Measurements from ENCODE around the gene SSUH2. TPM values are rescaled to one million over a fixed set of nuclear protein-coding genes. Genes with fewer than 3 reads are reported as not detected.

Gene SSUH2
- total RNA-seq, 2 experiments from 2014 or later = 0.16 TPM; not detected in 1

DNA sequence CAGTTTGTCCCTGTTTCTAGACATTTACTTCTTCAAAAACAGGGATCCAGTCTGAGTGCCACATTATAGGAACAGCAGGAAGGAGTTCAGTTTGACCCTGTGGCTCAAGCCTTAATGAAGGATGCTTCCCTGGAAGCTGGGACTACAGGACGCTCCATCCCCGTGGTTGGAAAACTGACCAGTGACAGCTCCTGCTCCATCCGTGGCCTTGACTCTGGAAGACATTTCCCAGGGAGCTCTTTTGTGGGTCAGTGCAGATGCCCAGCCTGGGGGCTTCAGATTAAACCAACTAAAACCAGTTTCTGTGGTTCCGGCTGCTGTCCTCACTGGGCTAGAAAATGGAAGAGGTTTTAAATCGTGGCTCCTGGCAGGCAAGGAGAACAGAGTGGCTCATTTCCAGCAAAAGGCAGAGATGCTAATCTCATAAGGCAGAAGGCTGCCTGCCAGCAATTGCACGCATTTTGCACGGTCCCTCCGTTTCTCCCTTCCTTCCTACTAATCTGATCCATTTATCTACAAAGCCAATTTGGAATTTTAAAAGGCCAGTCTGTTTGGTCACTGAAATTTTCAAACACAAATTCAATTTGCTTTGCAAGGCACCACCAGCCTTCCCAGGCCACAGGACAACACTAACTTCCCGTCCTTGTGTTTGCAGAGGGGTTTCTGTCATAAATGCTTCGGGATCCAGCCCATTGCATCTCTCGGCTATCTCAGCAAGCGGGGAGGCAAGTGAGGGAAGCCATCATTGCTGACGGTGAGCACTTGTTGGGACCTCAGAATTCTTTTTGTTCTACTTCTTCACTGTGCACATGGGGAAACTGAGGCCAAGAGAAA lies 6.2 kb upstream of the SSUH2 start:
- DNase-seq (ENCODE audit: low spot score) = no peak
- no peaks in the 10 kb centered on the region for H3K9me3 ChIP-seq (ENCODE audit: low read length)
- H2AFZ ChIP-seq (ENCODE audit: low read length) = no peak overlapping the region
- no peak overlapping the region for H3K4me3 ChIP-seq (ENCODE audit: low read depth, low read length, poor library complexity, severe bottlenecking)
- H4K20me1 ChIP-seq (ENCODE audit: insufficient read depth, low read length) = no peaks in the 10 kb centered on the region
- ChIA-PET POLR2A (no interaction called here), CTCF (ENCODE audit: unreplicated experiment) (no interaction called here)
- H3K4me2 ChIP-seq (ENCODE audit: low read length) = no peak overlapping the region
- H3K36me3 ChIP-seq (ENCODE audit: insufficient read depth, low read length) = no peaks in the 10 kb centered on the region
- no peaks in the 10 kb centered on the region for H3K4me1 ChIP-seq (ENCODE audit: insufficient read depth, low read length, poor library complexity, severe bottlenecking)
- BruUV-seq (replicated peaks) = no TSS peak
- intact Hi-C loops (cut with micrococcal nuclease; ENCODE audit: unreplicated experiment) = no loop called here
- TF ChIP-seq, protein P1, sequence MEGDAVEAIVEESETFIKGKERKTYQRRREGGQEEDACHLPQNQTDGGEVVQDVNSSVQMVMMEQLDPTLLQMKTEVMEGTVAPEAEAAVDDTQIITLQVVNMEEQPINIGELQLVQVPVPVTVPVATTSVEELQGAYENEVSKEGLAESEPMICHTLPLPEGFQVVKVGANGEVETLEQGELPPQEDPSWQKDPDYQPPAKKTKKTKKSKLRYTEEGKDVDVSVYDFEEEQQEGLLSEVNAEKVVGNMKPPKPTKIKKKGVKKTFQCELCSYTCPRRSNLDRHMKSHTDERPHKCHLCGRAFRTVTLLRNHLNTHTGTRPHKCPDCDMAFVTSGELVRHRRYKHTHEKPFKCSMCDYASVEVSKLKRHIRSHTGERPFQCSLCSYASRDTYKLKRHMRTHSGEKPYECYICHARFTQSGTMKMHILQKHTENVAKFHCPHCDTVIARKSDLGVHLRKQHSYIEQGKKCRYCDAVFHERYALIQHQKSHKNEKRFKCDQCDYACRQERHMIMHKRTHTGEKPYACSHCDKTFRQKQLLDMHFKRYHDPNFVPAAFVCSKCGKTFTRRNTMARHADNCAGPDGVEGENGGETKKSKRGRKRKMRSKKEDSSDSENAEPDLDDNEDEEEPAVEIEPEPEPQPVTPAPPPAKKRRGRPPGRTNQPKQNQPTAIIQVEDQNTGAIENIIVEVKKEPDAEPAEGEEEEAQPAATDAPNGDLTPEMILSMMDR (conservative IDR thresholded peaks at IDR 0.05; ENCODE audit: low read length) = no peak
- TF ChIP-seq EZH2phosphoT487 (IDR thresholded peaks at IDR 0.05; ENCODE audit: borderline replicate concordance, low read depth, low read length) = no peak
- no peak overlapping the region for H3K27ac ChIP-seq (ENCODE audit: low read depth, low read length, poor library complexity, severe bottlenecking)
- no peaks in the 10 kb centered on the region for H3K79me2 ChIP-seq (ENCODE audit: insufficient read depth, low read depth, low read length)
- H3K9me2 ChIP-seq (ENCODE audit: insufficient read depth, low read length) = no peaks in the 10 kb centered on the region

GRCh38 chr3:8649757-8650156 lies 5.2 kb upstream of the SSUH2 start:
- no TSS peak for BruUV-seq (replicated peaks)
- TF ChIP-seq EZH2phosphoT487 (IDR thresholded peaks at IDR 0.05; ENCODE audit: borderline replicate concordance, low read depth, low read length) = no peak
- TF ChIP-seq, protein P1 (conservative IDR thresholded peaks at IDR 0.05; ENCODE audit: low read length) = no peak
- Histone ChIP-seq H3K27ac (ENCODE audit: low read depth, low read length, poor library complexity, severe bottlenecking) (no peak overlapping the region), H3K9me3 (ENCODE audit: low read length) (no peaks in the 10 kb centered on the region), H3K4me3 (ENCODE audit: low read depth, low read length, poor library complexity, severe bottlenecking) (no peak overlapping the region), H3K9me2 (ENCODE audit: insufficient read depth, low read length) (no peaks in the 10 kb centered on the region), H3K36me3 (ENCODE audit: insufficient read depth, low read length) (no peaks in the 10 kb centered on the region), H4K20me1 (ENCODE audit: insufficient read depth, low read length) (no peaks in the 10 kb centered on the region), H3K4me1 (ENCODE audit: insufficient read depth, low read length, poor library complexity, severe bottlenecking) (no peaks in the 10 kb centered on the region), H3K79me2 (ENCODE audit: insufficient read depth, low read depth, low read length) (no peaks in the 10 kb centered on the region), H2AFZ (ENCODE audit: low read length) (no peak overlapping the region), H3K4me2 (ENCODE audit: low read length) (no peak overlapping the region)
- intact Hi-C loops (cut with micrococcal nuclease; ENCODE audit: unreplicated experiment) = no loop called here
- POLR2A ChIA-PET = no interaction called here
- DNase-seq (ENCODE audit: low spot score) = no peak
- CTCF ChIA-PET (ENCODE audit: unreplicated experiment) = no interaction called here

Data from OCI-LY7 (cell line).